ENCODE results near the gene PDCD1LG2. TPM values are rescaled to one million over a fixed set of nuclear protein-coding genes. Genes with fewer than 3 reads are reported as not detected.

Gene PDCD1LG2
- total RNA-seq, 1 experiment from 2014 or later: not detected

- Histone ChIP-seq H3K9ac (ENCODE audit: extremely low read depth, insufficient read length, low read length) (no peak overlapping the region), H2BK15ac (ENCODE audit: low read depth, low read length) (no peak overlapping the region), H3K56ac (ENCODE audit: insufficient read length, low read depth, low read length) (no peak overlapping the region), H2BK120ac (ENCODE audit: low read depth, low read length, poor library complexity, severe bottlenecking) (no peak overlapping the region), H2AFZ (ENCODE audit: low read length) (no peak overlapping the region), H3K27ac (ENCODE audit: insufficient read length, low read depth, low read length) (no peak overlapping the region), H2BK5ac (ENCODE audit: insufficient read length, low read length) (no peak overlapping the region), H4K8ac (replicated peaks; ENCODE audit: insufficient read length, low read depth, low read length) (no peak overlapping the region), H4K20me1 (ENCODE audit: control insufficient read depth, insufficient read depth, insufficient read length) (no peaks in the 10 kb centered on the region), H3K14ac (ENCODE audit: insufficient read depth, low read length) (no peak overlapping the region; the same call in 1 of the 2 replicates), H2BK20ac (ENCODE audit: low read depth, low read length, poor library complexity, severe bottlenecking) (no peak overlapping the region), H4K5ac (ENCODE audit: insufficient read length, low read depth, low read length) (no peak overlapping the region), H3T11ph (ENCODE audit: low read length) (no peak overlapping the region), H3K79me1 (ENCODE audit: insufficient read depth, low read depth, low read length, poor library complexity, severe bottlenecking) (no peaks in the 10 kb centered on the region), H3K27me3 (ENCODE audit: insufficient read depth, low read length) (no peaks in the 10 kb centered on the region), H3K79me2 (ENCODE audit: insufficient read depth, low read length) (no peaks in the 10 kb centered on the region), H3K4ac (ENCODE audit: low read depth, low read length) (no peak overlapping the region), H3K4me2 (ENCODE audit: insufficient read depth, insufficient read length, low read length) (no peak overlapping the region), H2BK12ac (ENCODE audit: insufficient read length, low read depth, low read length) (no peak overlapping the region), H3K23ac (ENCODE audit: insufficient read length, low read depth, low read length) (no peak overlapping the region), H2AK5ac (ENCODE audit: insufficient read length, low read length) (no peak overlapping the region), H4K91ac (ENCODE audit: insufficient read length, low read depth, low read length) (no peak overlapping the region), H3K23me2 (ENCODE audit: insufficient read length, low read depth, low read length, poor library complexity, severe bottlenecking) (no peaks in the 10 kb centered on the region), H3K18ac (ENCODE audit: insufficient read length, low read depth, low read length) (no peak overlapping the region), H3K9me3 (ENCODE audit: control insufficient read depth, low read depth, low read length) (no peaks in the 10 kb centered on the region), H3K4me1 (ENCODE audit: insufficient read depth, low read length) (no peaks in the 10 kb centered on the region)
- Mint-ChIP-seq H3K4me1 (peaks cover 22 to 27% of the 10 kb centered on the region in 2 experiments), H3K27ac (no peak overlapping the region), H3K9me3 (no peaks in the 10 kb centered on the region), H3K36me3 (ENCODE audit: insufficient read depth in 1 of 3, low read depth in 3 of 3) (no peaks in the 10 kb centered on the region), H3K27me3 (ENCODE audit: low read depth) (no peaks in the 10 kb centered on the region; the same call in 1 of the 2 replicates), H3K4me3 (no peak overlapping the region)
- WGBS (ENCODE audit: extremely low coverage, insufficient read length, low lambda C conversion rate): no CpG with 5 or more reads among the region's 10 CpGs
- DNase-seq: no peak
- no peak for TF ChIP-seq CTCF (conservative IDR thresholded peaks at IDR 0.05)
Observed at GRCh38 chr9:5516453-5517220, 6.3 kb downstream of the PDCD1LG2 start.
